Uterus (tissue), 4 donors: ENCODE results near the gene OR1S2. TPM values are rescaled to one million over a fixed set of nuclear protein-coding genes. Genes with fewer than 3 reads are reported as not detected.

Experiments used
- DNase-seq, 2 donors: peaks; one replicate each; pipeline ENCODE4 v3.0.0-alpha.2; 2019 to 2020
- H3K27ac ChIP-seq, 2 donors: fragments of 200-600 bp; sonication (generic); 1 replicate in 1 of 2; 2 replicates in 1 of 2; pipeline ENCODE4 v1.5.1; 2016 to 2018
- H3K27me3 ChIP-seq, 2 donors: fragments of 200-600 bp; sonication (generic); one replicate each; pipeline ENCODE4 v1.5.1; 2018 to 2019; ENCODE audit warnings: control low read depth in 1 of 2
- H3K36me3 ChIP-seq, 2 donors: fragments of 200-600 bp; sonication (generic); one replicate each; pipeline ENCODE4 v1.5.1; 2019; ENCODE audit warnings: control low read depth in 1 of 2
- H3K4me1 ChIP-seq, 2 donors: fragments of 200-600 bp; sonication (generic); one replicate each; pipeline ENCODE4 v1.5.1; 2018 to 2019; ENCODE audit warnings: control low read depth in 1 of 2
- H3K4me3 ChIP-seq, 2 donors: fragments of 200-600 bp; sonication (generic); 1 replicate in 1 of 2; 2 replicates in 1 of 2; pipeline ENCODE4 v1.5.1; 2018 to 2019; ENCODE audit warnings: mild to moderate bottlenecking in 1 of 2
- H3K9me3 ChIP-seq, 2 donors: fragments of 200-600 bp; sonication (generic); one replicate each; pipeline ENCODE4 v1.5.1; 2019; ENCODE audit warnings: control low read depth in 1 of 2
- CTCF ChIP-seq, 4 experiments: fragments of 200-600 bp in 2 of 4; fragments of 450-650 bp in 2 of 4; sonication (generic) in 2 of 4; IDR thresholded peaks; one replicate each; pipeline ENCODE4 v1.5.1; 2016 to 2019; ENCODE audit warnings: antibody characterized with exemption in 4 of 4, mild to moderate bottlenecking in 2 of 4, moderate library complexity in 1 of 4
- POLR2A ChIP-seq, 2 donors: fragments of 450-650 bp; IDR thresholded peaks; one replicate each; pipeline ENCODE4 v1.6.1; 2016; ENCODE audit warnings: antibody characterized with exemption in 2 of 2, mild to moderate bottlenecking in 1 of 2, moderate library complexity in 1 of 2
- intact Hi-C: fragments of 100-400 bp; cut with DNase I; formaldehyde crosslinking; loops from one replicate; pipeline ENCODE4 v1.15.1; 2023; ENCODE audit warnings: low total_unique reads
- total RNA-seq, 4 donors: library from RNA; depleted of rRNA in 3 of 4; stranded (reverse); fragments of >200 nt in 3 of 4; gene quantifications; one replicate each; pipeline versions ENCODE4 v1.1.0 to v1.2.4, GENCODE V29; 2014 to 2023
- donor health status: DM: yes; HTN: yes; CAD: no.

The OR1S2 gene
- total RNA-seq, 4 donors from 2014 or later: not detected

DNA sequence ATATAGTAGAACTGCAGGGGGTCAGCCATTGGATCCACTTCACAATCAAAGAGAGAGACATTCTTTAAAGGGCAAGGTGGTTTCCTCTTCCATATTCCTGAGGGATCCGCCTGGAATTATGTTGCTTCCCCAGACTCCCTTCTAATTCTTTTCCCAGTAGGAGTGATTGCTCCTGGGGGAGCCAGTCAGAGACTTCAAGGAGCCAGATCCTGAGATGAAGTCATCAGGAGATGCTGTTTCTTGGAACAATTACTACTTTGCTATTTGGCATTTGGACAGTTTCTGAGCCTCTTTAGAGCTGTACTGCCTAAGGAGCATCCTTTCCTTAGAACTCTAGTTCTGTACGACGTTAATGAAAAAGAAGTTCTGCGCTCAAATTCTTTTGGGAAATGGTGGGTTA lies 17.0 kb downstream of the OR1S2 start:
- Histone ChIP-seq H3K9me3 (no peaks in the 10 kb centered on the region), H3K4me3 (no peak overlapping the region), H3K36me3 (no peaks in the 10 kb centered on the region), H3K27ac (no peak overlapping the region), H3K27me3 (no peaks in the 10 kb centered on the region), H3K4me1 (no peaks in the 10 kb centered on the region)
- DNase-seq: no peak
- intact Hi-C loops: no loop called here
- TF ChIP-seq CTCF (IDR thresholded peaks at IDR 0.05): no peak
- TF ChIP-seq POLR2A (IDR thresholded peaks at IDR 0.05): no peak

- DNase-seq: peak in 1 of 2 donors; percentile 13
- Histone ChIP-seq H3K27ac (no peak overlapping the region), H3K36me3 (no peaks in the 10 kb centered on the region), H3K4me3 (no peak overlapping the region), H3K9me3 (no peaks in the 10 kb centered on the region), H3K27me3 (no peaks in the 10 kb centered on the region), H3K4me1 (no peaks in the 10 kb centered on the region)
- TF ChIP-seq POLR2A (IDR thresholded peaks at IDR 0.05): no peak
- no peak for TF ChIP-seq CTCF (IDR thresholded peaks at IDR 0.05)
- intact Hi-C loops: no loop called here
Measured at GRCh38 chr11:58179648-58180047, 24.3 kb downstream of the OR1S2 start.

- no peaks in the 10 kb centered on the region for H3K27me3 ChIP-seq
- intact Hi-C loops: no loop called here
- H3K36me3 ChIP-seq: no peaks in the 10 kb centered on the region
- no peak for TF ChIP-seq POLR2A (IDR thresholded peaks at IDR 0.05)
- TF ChIP-seq CTCF (IDR thresholded peaks at IDR 0.05): no peak
- H3K4me1 ChIP-seq: no peaks in the 10 kb centered on the region
- DNase-seq: no peak
- H3K9me3 ChIP-seq: no peaks in the 10 kb centered on the region
- H3K4me3 ChIP-seq: no peak overlapping the region
- H3K27ac ChIP-seq: no peak overlapping the region
Measured at GRCh38 chr11:58178444-58178843, 25.5 kb downstream of the OR1S2 start.

DNA sequence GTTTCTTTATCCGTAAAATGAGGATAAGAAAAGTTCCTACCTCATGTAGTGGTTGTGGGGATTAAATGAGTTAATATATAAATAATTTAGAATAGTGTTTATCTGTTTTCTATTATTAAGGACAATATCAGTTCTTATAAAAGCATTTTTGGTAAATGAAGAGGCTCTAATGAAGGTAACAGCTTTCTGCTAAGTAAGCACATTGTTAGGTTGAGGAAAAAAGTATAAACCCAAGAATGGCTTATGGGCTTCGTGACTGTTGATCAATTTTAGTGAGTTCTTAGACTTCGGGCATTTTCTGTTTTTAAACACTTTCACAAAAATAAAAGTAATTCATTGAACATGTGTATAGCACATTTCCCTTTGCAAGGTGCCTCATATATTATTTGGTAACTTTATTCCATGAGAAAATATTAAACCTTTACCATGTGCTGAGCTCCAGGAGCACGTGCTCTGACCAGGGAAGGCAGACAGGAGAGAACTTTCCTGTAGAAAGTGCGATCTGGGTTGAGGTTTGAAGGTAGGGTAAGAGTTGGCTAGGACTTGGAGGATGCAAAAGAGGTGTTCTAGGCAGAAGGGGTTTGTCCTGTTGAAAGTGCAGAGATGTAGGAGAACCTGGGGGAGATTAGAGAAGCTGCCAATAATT lies 26.4 kb downstream of the OR1S2 start:
- intact Hi-C loops: no loop called here
- no peak for TF ChIP-seq POLR2A (IDR thresholded peaks at IDR 0.05)

GRCh38 chr11:58165504-58166106 lies 38.3 kb downstream of the OR1S2 start:
- Histone ChIP-seq H3K4me3 (no peak overlapping the region), H3K4me1 (no peaks in the 10 kb centered on the region), H3K27me3 (no peaks in the 10 kb centered on the region), H3K36me3 (no peaks in the 10 kb centered on the region), H3K27ac (no peak overlapping the region), H3K9me3 (no peaks in the 10 kb centered on the region)
- no peak for TF ChIP-seq POLR2A (IDR thresholded peaks at IDR 0.05)
- no peak for DNase-seq
- intact Hi-C loops: no loop called here

More for the DNA sequence above, 26.4 kb downstream of the OR1S2 start:
- Histone ChIP-seq H3K4me3 (no peak overlapping the region), H3K4me1 (no peaks in the 10 kb centered on the region), H3K36me3 (no peaks in the 10 kb centered on the region), H3K9me3 (no peaks in the 10 kb centered on the region), H3K27me3 (no peaks in the 10 kb centered on the region), H3K27ac (no peak overlapping the region)
- DNase-seq: no peak

GRCh38 chr11:58164990-58165389 lies 39.0 kb downstream of the OR1S2 start:
- H3K27me3 ChIP-seq: no peaks in the 10 kb centered on the region
- H3K4me3 ChIP-seq: no peak overlapping the region
- no peaks in the 10 kb centered on the region for H3K36me3 ChIP-seq
- no peak for DNase-seq
- TF ChIP-seq CTCF (IDR thresholded peaks at IDR 0.05) (no peak), POLR2A (IDR thresholded peaks at IDR 0.05) (no peak)
- no peaks in the 10 kb centered on the region for H3K4me1 ChIP-seq
- H3K9me3 ChIP-seq: no peaks in the 10 kb centered on the region
- intact Hi-C loops: no loop called here
- H3K27ac ChIP-seq: no peak overlapping the region
